ENCODE data around the gene ARHGAP4. TPM values are rescaled to one million over a fixed set of nuclear protein-coding genes. Genes with fewer than 3 reads are reported as not detected.

ARHGAP4 gene
- total and polyA plus RNA-seq, 2 of the 4 experiments (the other 2 are of a cell fraction): 0.18 to 0.72 TPM

DNA sequence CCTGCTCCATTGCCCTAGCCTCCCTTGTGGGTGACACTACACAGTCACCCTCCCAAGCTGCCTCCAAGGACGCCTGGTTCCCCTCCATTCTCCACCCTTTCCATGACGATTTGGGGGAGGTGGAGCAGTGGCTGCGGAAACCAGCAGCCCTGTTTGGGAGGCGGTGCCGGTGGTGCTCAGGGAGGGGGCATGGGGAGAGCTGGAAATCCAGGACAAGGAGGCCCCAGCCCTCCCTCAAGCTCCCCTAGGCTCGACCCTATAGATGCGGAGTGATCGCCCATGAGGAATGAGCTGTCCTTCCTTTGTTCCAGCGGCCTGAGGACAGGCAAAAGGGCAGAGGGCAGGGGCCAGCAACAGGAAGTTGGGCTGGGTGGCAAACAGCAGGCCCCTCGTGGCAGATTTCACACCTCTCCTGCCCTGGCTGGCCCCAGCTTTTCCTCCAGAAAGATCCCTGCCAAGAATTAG, 22.0 kb upstream of the ARHGAP4 start:
- H4K8ac ChIP-seq (ENCODE audit: low read depth in 2 of 2, low read length in 2 of 2): no peak overlapping the region
- dilution Hi-C loops (cut with HindIII; ENCODE audit: low sequenced_read_pairs, unreplicated experiment) (no loop called here), in situ Hi-C loops (cut with MboI; ENCODE audit: low sequenced_read_pairs) (no loop called here), intact Hi-C loops (cut with micrococcal nuclease) (no loop called here)
- no peaks in the 10 kb centered on the region for H4K20me1 ChIP-seq (ENCODE audit: insufficient read depth, low read length)
- ATAC-seq (ENCODE audit: low read depth) (no peak), DNase-seq (no peak)
- H2AFZ ChIP-seq (replicated peaks; ENCODE audit: low read length, poor library complexity): no peak overlapping the region
- no peak overlapping the region for H2AK5ac ChIP-seq (ENCODE audit: low read depth, low read length)
- H3K23ac ChIP-seq (ENCODE audit: low read depth, low read length): no peak overlapping the region
- H4K91ac ChIP-seq (ENCODE audit: insufficient read depth, low read depth, low read length): no peak overlapping the region
- H2BK20ac ChIP-seq (ENCODE audit: low read depth, low read length): no peak overlapping the region
- TSS peak; percentile 87 for BruUV-seq (replicated peaks)
- H3K9me1 ChIP-seq (ENCODE audit: insufficient read depth, low read length): no peaks in the 10 kb centered on the region
- TF ChIP-seq MAZ (IDR thresholded peaks at IDR 0.05; ENCODE audit: borderline replicate concordance, low read depth, low read length) (no peak), MAFK (IDR thresholded peaks at IDR 0.05; ENCODE audit: low read depth, low read length) (no peak)
- H3K14ac ChIP-seq (replicated peaks; ENCODE audit: low read depth, low read length): no peak overlapping the region
- no peak overlapping the region for H2BK120ac ChIP-seq (ENCODE audit: low read depth, low read length)
- no peak overlapping the region for H3K27ac ChIP-seq (ENCODE audit: insufficient read depth, low read length)
- CTCF ChIA-PET: interaction anchor here (1.3 kb wide), 1 partner anchor 19 kb away, joined by 3 read pairs; no protein-coding TSS in a partner anchor
- no peak overlapping the region for H2BK5ac ChIP-seq (ENCODE audit: low read depth, low read length, poor library complexity, severe bottlenecking)
- no peak overlapping the region for H3K18ac ChIP-seq (ENCODE audit: low read depth, low read length)
- H3K4me1 ChIP-seq (ENCODE audit: control insufficient read depth, insufficient read depth, low read length): no peaks in the 10 kb centered on the region
- no peaks in the 10 kb centered on the region for H3K27me3 ChIP-seq (ENCODE audit: control insufficient read depth, insufficient read depth, low read length)
- no peak overlapping the region for H2AK9ac ChIP-seq (replicated peaks; ENCODE audit: low read depth, low read length, poor library complexity)
- POLR2A ChIA-PET (ENCODE audit: unreplicated experiment): no interaction called here
- H3K4me2 ChIP-seq (ENCODE audit: low read depth, low read length): no peak overlapping the region
- peaks cover 0 to 4% of the 10 kb centered on the region in 2 experiments; a peak in 1 of 4 replicates for H3K79me1 ChIP-seq (ENCODE audit: low read depth in 1 of 2, low read length in 2 of 2)
- H3K4me3 ChIP-seq (ENCODE audit: insufficient read depth, low read depth, low read length): no peak overlapping the region
- WGBS, 2 experiments (ENCODE audit: extremely low coverage in 2 of 2, insufficient read length in 1 of 2): no CpG with 5 or more reads among the region's 10 CpGs
- no peak overlapping the region for H3K56ac ChIP-seq (ENCODE audit: extremely low read depth, insufficient read depth, low read length)
- no peak overlapping the region for H4K5ac ChIP-seq (ENCODE audit: low read depth, low read length)
- no peak overlapping the region for H3K4ac ChIP-seq (ENCODE audit: low read depth, low read length)
- no peaks in the 10 kb centered on the region for H3K9me3 ChIP-seq (ENCODE audit: control insufficient read depth, insufficient read depth, low read length)
- no peak overlapping the region for H3K9ac ChIP-seq (ENCODE audit: low read depth, low read length)
- peaks cover 28% of the 10 kb centered on the region for H3K36me3 ChIP-seq (ENCODE audit: control insufficient read depth, insufficient read depth, low read length)
- no peak overlapping the region for H2BK15ac ChIP-seq (ENCODE audit: low read depth, low read length)

Measured in IMR-90 (cell line).